HEK293 (cell line): ENCODE data around the gene OR2AG2.

Experiments used
- CTCF ChIA-PET: fragments of 350-600 bp; formaldehyde crosslinking; extraction: SDS; loops from one replicate; lab custom pipeline; 2021; ENCODE audit warnings: antibody characterized with exemption; lab: Yijun Ruan, JAX
- POLR2A ChIA-PET: fragments of 300-600 bp; formaldehyde crosslinking; extraction: SDS; loops from one replicate; lab custom pipeline; 2020; ENCODE audit warnings: antibody characterized with exemption, inconsistent platforms; lab: Yijun Ruan, JAX
- H3K27ac ChIP-seq: fragments of 200-500 bp; sonication (Bioruptor generic); 2 replicates; pipeline ENCODE4 v1.5.1; 2014; ENCODE audit warnings: low read depth, low read length, control low read depth, inconsistent platforms; ENCODE audit errors: extremely low read depth
- H3K36me3 ChIP-seq, 2 experiments: fragments of 200-500 bp in 1 of 2; sonication (Bioruptor generic) in 1 of 2; 1 replicate in 1 of 2; 2 replicates in 1 of 2; pipeline ENCODE4 v1.5.1; 2014 to 2017; ENCODE audit warnings: inconsistent platforms in 2 of 2, low read length in 2 of 2; ENCODE audit not compliant: control insufficient read depth in 2 of 2, insufficient read depth in 1 of 2
- H3K4me1 ChIP-seq: fragments of 200-500 bp; sonication (Bioruptor generic); 2 replicates; pipeline ENCODE4 v1.5.1; 2014; ENCODE audit warnings: mild to moderate bottlenecking, low read length, inconsistent platforms; ENCODE audit not compliant: control insufficient read depth, insufficient read depth
- H3K4me3 ChIP-seq: 2 replicates; pipeline ENCODE4 v1.5.1; 2011; ENCODE audit warnings: low read depth, mild to moderate bottlenecking, control low read depth, low read length, moderate library complexity
- H3K9me3 ChIP-seq: fragments of 200-500 bp; sonication (Bioruptor generic); 2 replicates; pipeline ENCODE4 v1.5.1; 2014; ENCODE audit warnings: low read depth, low read length, inconsistent platforms; ENCODE audit not compliant: control insufficient read depth, insufficient read depth
- HIC1 ChIP-seq: fragments of 450-650 bp; formaldehyde crosslinking; IDR thresholded peaks from 2 replicates; pipeline ENCODE4 v1.5.1; 2016; ENCODE audit warnings: missing biosample characterization, missing genetic modification characterization
- MZF1 ChIP-seq: fragments of 450-650 bp; formaldehyde crosslinking; IDR thresholded peaks from 2 replicates; pipeline ENCODE4 v1.5.1; 2017; ENCODE audit warnings: missing biosample characterization, missing genetic modification characterization, borderline replicate concordance
- SALL2 ChIP-seq: fragments of 450-650 bp; formaldehyde crosslinking; IDR thresholded peaks from 2 replicates; pipeline ENCODE4 v1.5.0; 2017; ENCODE audit warnings: missing biosample characterization, mild to moderate bottlenecking, missing genetic modification characterization, borderline replicate concordance
- ZBTB44 ChIP-seq: fragments of 450-650 bp; IDR thresholded peaks from 2 replicates; pipeline ENCODE4 v1.5.1; 2018; ENCODE audit warnings: missing biosample characterization, mild to moderate bottlenecking, missing genetic modification characterization
- ZEB2 ChIP-seq: fragments of 450-650 bp; formaldehyde crosslinking; IDR thresholded peaks from 2 replicates; pipeline ENCODE4 v1.5.1; 2016; ENCODE audit warnings: missing biosample characterization, missing genetic modification characterization
- ZFP69B ChIP-seq: fragments of 450-650 bp; formaldehyde crosslinking; IDR thresholded peaks from 2 replicates; pipeline ENCODE4 v1.5.1; 2016; ENCODE audit warnings: missing biosample characterization, missing genetic modification characterization
- ZNF10 ChIP-seq: fragments of 450-650 bp; formaldehyde crosslinking; IDR thresholded peaks from 2 replicates; pipeline ENCODE4 v1.5.1; 2017; ENCODE audit warnings: missing biosample characterization, missing genetic modification characterization
- ZNF184 ChIP-seq: fragments of 450-650 bp; IDR thresholded peaks from 2 replicates; pipeline ENCODE4 v1.5.1; 2018; ENCODE audit warnings: missing biosample characterization, mild to moderate bottlenecking, missing genetic modification characterization
- ZNF350 ChIP-seq: fragments of 450-650 bp; formaldehyde crosslinking; IDR thresholded peaks from 2 replicates; pipeline ENCODE4 v1.5.0; 2017; ENCODE audit warnings: missing biosample characterization, mild to moderate bottlenecking, missing genetic modification characterization
- ZNF391 ChIP-seq: fragments of 450-650 bp; formaldehyde crosslinking; IDR thresholded peaks from 2 replicates; pipeline ENCODE4 v1.5.1; 2016; ENCODE audit warnings: low read depth, missing biosample characterization, missing genetic modification characterization, borderline replicate concordance
- ZNF404 ChIP-seq: fragments of 450-650 bp; formaldehyde crosslinking; IDR thresholded peaks from 2 replicates; pipeline ENCODE4 v1.5.1; 2017; ENCODE audit warnings: missing biosample characterization, missing genetic modification characterization
- ZNF600 ChIP-seq: fragments of 450-650 bp; formaldehyde crosslinking; IDR thresholded peaks from 2 replicates; pipeline ENCODE4 v1.5.1; 2016; ENCODE audit warnings: missing biosample characterization, missing genetic modification characterization
- ZNF677 ChIP-seq: fragments of 450-650 bp; IDR thresholded peaks from 2 replicates; pipeline ENCODE4 v1.5.0; 2018; ENCODE audit warnings: missing biosample characterization, mild to moderate bottlenecking, missing genetic modification characterization, moderate library complexity
- ZNF777 ChIP-seq: fragments of 450-650 bp; formaldehyde crosslinking; IDR thresholded peaks from 2 replicates; pipeline ENCODE4 v1.5.1; 2017; ENCODE audit warnings: missing biosample characterization, missing genetic modification characterization, borderline replicate concordance
- TF ChIP-seq, protein P1 (sequence below): fragments of 450-650 bp; formaldehyde crosslinking; IDR thresholded peaks from 2 replicates; pipeline ENCODE4 v1.5.1; 2016; ENCODE audit warnings: missing biosample characterization, missing genetic modification characterization
- TF ChIP-seq, protein P2 (sequence below): fragments of 450-650 bp; formaldehyde crosslinking; IDR thresholded peaks from 2 replicates; pipeline ENCODE4 v1.5.1; 2016; ENCODE audit warnings: missing biosample characterization, missing genetic modification characterization
- TF ChIP-seq, protein P3 (sequence below): fragments of 450-650 bp; formaldehyde crosslinking; IDR thresholded peaks from 2 replicates; pipeline ENCODE4 v1.5.1; 2016; ENCODE audit warnings: missing biosample characterization, missing genetic modification characterization

Gene OR2AG2

DNA sequence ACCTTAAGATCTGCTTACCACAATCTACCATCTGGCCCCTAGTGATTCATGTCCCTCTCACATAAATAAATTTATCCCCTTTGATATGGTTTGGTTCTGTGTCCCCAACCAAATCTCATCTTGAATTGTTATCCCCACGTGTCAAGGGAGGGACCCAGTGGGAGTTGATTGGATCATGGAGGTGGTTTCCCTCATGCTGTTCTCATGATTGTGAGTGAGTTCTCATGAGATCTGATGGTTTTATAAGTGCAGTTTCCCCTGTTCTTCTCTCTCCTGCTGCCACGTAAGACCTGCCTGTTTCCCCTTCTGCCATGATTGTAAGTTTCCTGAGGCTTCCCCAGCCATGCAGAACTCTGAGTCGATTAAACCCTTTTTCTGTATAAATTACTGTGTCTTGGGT lies 37.2 kb downstream of the OR2AG2 start (continued):
- TF ChIP-seq HIC1 (tag by site-specific recombination): no peak
- no peak for TF ChIP-seq ZBTB44 (tag by site-specific recombination)
- TF ChIP-seq ZNF350 (tag by site-specific recombination): no peak
- TF ChIP-seq, protein P1, sequence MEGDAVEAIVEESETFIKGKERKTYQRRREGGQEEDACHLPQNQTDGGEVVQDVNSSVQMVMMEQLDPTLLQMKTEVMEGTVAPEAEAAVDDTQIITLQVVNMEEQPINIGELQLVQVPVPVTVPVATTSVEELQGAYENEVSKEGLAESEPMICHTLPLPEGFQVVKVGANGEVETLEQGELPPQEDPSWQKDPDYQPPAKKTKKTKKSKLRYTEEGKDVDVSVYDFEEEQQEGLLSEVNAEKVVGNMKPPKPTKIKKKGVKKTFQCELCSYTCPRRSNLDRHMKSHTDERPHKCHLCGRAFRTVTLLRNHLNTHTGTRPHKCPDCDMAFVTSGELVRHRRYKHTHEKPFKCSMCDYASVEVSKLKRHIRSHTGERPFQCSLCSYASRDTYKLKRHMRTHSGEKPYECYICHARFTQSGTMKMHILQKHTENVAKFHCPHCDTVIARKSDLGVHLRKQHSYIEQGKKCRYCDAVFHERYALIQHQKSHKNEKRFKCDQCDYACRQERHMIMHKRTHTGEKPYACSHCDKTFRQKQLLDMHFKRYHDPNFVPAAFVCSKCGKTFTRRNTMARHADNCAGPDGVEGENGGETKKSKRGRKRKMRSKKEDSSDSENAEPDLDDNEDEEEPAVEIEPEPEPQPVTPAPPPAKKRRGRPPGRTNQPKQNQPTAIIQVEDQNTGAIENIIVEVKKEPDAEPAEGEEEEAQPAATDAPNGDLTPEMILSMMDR (tag by site-specific recombination): no peak
- no peak for TF ChIP-seq MZF1 (tag by site-specific recombination)
- TF ChIP-seq ZNF391: no peak
- no peak for TF ChIP-seq ZNF777 (tag by site-specific recombination)

- Histone ChIP-seq H3K4me1 (no peaks in the 10 kb centered on the region), H3K27ac (no peak overlapping the region), H3K36me3 (no peaks in the 10 kb centered on the region), H3K9me3 (no peaks in the 10 kb centered on the region), H3K4me3 (no peak overlapping the region)
- TF ChIP-seq ZNF600 (tag by site-specific recombination) (no peak), ZNF184 (tag by site-specific recombination) (no peak), SALL2 (no peak), ZNF677 (no peak), ZFP69B (tag by site-specific recombination) (no peak), ZNF10 (tag by site-specific recombination) (no peak), ZNF404 (tag by site-specific recombination) (no peak), ZEB2 (tag by site-specific recombination) (no peak)
- TF ChIP-seq, protein P2, sequence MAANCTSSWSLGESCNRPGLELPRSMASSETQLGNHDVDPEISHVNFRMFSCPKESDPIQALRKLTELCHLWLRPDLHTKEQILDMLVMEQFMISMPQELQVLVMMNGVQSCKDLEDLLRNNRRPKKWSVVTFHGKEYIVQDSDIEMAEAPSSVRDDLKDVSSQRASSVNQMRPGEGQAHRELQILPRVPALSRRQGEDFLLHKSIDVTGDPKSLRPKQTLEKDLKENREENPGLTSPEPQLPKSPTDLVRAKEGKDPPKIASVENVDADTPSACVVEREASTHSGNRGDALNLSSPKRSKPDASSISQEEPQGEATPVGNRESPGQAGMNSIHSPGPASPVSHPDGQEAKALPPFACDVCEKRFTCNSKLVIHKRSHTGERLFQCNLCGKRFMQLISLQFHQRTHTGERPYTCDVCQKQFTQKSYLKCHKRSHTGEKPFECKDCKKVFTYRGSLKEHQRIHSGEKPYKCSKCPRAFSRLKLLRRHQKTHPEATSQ: no peak
- TF ChIP-seq, protein P3, sequence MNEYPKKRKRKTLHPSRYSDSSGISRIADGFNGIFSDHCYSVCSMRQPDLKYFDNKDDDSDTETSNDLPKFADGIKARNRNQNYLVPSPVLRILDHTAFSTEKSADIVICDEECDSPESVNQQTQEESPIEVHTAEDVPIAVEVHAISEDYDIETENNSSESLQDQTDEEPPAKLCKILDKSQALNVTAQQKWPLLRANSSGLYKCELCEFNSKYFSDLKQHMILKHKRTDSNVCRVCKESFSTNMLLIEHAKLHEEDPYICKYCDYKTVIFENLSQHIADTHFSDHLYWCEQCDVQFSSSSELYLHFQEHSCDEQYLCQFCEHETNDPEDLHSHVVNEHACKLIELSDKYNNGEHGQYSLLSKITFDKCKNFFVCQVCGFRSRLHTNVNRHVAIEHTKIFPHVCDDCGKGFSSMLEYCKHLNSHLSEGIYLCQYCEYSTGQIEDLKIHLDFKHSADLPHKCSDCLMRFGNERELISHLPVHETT (tag by site-specific recombination): no peak
- ChIA-PET CTCF (interaction anchor here (0.5 to 2.7 kb wide), 3 partner anchors 10 to 28 kb away, joined by 3 to 10 read pairs (median 7); no protein-coding TSS in a partner anchor), POLR2A (no interaction called here)
These were observed 38.2 kb downstream of the OR2AG2 start for GRCh38 chr11:6733326-6734275.
